Tibial nerve (tissue), 4 donors: Measurements from ENCODE around the gene ADGRL4. TPM values are rescaled to one million over a fixed set of nuclear protein-coding genes. Genes with fewer than 3 reads are reported as not detected.
"Not testable (repeated sequence)": the region's sequence is repeated elsewhere in the genome, so short reads cannot be mapped to it uniquely, and the experiment has no call there.

Experiments used
- DNase-seq, 2 donors: peaks; one replicate each; pipeline ENCODE4 v3.0.0-alpha.2; 2019; ENCODE audit warnings: low spot score in 2 of 2
- H3K27ac ChIP-seq, 4 donors: fragments of 200-600 bp; sonication (generic) in 3 of 4; one replicate each; pipeline ENCODE4 v1.5.1; 2017 to 2019; ENCODE audit warnings: mild to moderate bottlenecking in 1 of 4
- H3K27me3 ChIP-seq, 2 donors: fragments of 200-600 bp; sonication (generic) in 1 of 2; one replicate each; pipeline versions ENCODE4 v1.5.1 to v1.6.0; 2017 to 2019
- H3K36me3 ChIP-seq, 3 donors: fragments of 200-600 bp; sonication (generic); one replicate each; pipeline ENCODE4 v1.5.1; 2018 to 2019
- H3K4me1 ChIP-seq, 4 donors: fragments of 200-600 bp; sonication (generic) in 3 of 4; one replicate each; pipeline ENCODE4 v1.5.1; 2017 to 2019
- H3K4me3 ChIP-seq, 4 donors: fragments of 200-600 bp; sonication (generic) in 3 of 4; one replicate each; pipeline ENCODE4 v1.5.1; 2017 to 2019; ENCODE audit warnings: mild to moderate bottlenecking in 1 of 4, moderate library complexity in 1 of 4
- H3K9me3 ChIP-seq, 4 donors: fragments of 200-600 bp; sonication (generic) in 3 of 4; one replicate each; pipeline ENCODE4 v1.5.1; 2017 to 2019
- EP300 ChIP-seq, 2 donors: sonication (generic); formaldehyde crosslinking; IDR thresholded peaks; one replicate each; pipeline ENCODE4 v1.6.1; 2017; ENCODE audit warnings: antibody characterized with exemption in 2 of 2, mild to moderate bottlenecking in 1 of 2
- POLR2A ChIP-seq, 2 donors: fragments of 450-650 bp; IDR thresholded peaks; one replicate each; pipeline ENCODE4 v1.6.1; 2017; ENCODE audit warnings: antibody characterized with exemption in 2 of 2, mild to moderate bottlenecking in 2 of 2, moderate library complexity in 2 of 2
- WGBS, 2 donors: methylation state at CpG; one replicate each; pipeline ENCODE4 v1.1.5; 2018; 5-methylcytosine and 5-hydroxymethylcytosine counted together
- total RNA-seq, 4 donors: library from RNA; depleted of rRNA; stranded (reverse); fragments of >200 nt; gene quantifications; one replicate each; pipeline ENCODE4 v1.1.0, GENCODE V29; 2016
- TF ChIP-seq, protein P1 (sequence below), 5 experiments: fragments of 200-600 bp in 3 of 5; fragments of 450-650 bp in 2 of 5; sonication (generic) in 3 of 5; IDR thresholded peaks; one replicate each; pipeline ENCODE4 v1.5.1; 2016 to 2019; ENCODE audit warnings: antibody characterized with exemption in 5 of 5, mild to moderate bottlenecking in 3 of 5, moderate library complexity in 2 of 5

The ADGRL4 gene
- total RNA-seq, 4 donors from 2014 or later: 17.0 to 54.0 (median 33.5) TPM

DNA sequence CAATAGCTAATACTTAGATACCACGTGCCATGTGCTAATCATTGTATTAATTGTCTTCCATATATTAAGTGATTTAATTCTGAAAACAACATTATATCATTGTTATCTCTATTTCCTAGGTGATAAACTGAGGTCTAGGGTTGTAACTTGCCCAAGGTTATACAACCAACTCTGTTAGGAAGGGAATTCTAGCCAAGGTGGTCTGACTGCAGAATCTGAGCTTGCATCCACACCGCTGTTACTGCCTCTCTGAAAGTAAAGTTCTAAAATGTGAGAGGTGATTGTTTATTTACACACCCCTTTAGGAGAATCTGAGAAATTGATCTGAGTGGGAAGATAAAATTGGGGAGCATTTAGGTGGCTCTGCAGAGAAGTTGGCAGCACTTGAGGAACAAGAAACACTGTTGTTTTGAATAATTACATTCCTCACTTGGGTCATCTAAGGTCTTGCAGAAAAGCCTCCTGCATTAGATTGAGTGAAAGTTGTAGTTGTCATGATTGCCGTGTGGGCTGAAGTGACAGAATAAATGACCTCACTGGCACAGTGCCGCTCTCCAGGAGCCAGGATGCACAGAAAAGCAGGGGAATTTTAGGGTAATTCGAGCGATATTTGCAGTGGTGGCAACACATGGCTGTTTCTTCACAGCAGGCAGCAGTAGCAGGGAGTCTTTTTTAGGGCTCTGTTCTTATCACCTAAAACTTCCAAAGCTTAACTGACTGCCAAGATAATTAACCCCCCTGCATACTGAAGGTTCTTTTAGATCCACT, 121.7 kb downstream of the ADGRL4 start:
- no peak overlapping the region for H3K27ac ChIP-seq
- 30 to 47% methylated on average over 6 of the region's 6 CpGs for WGBS, 2 donors
- TF ChIP-seq POLR2A (IDR thresholded peaks at IDR 0.05) (no peak), EP300 (IDR thresholded peaks at IDR 0.05) (no peak)
- TF ChIP-seq, protein P1, sequence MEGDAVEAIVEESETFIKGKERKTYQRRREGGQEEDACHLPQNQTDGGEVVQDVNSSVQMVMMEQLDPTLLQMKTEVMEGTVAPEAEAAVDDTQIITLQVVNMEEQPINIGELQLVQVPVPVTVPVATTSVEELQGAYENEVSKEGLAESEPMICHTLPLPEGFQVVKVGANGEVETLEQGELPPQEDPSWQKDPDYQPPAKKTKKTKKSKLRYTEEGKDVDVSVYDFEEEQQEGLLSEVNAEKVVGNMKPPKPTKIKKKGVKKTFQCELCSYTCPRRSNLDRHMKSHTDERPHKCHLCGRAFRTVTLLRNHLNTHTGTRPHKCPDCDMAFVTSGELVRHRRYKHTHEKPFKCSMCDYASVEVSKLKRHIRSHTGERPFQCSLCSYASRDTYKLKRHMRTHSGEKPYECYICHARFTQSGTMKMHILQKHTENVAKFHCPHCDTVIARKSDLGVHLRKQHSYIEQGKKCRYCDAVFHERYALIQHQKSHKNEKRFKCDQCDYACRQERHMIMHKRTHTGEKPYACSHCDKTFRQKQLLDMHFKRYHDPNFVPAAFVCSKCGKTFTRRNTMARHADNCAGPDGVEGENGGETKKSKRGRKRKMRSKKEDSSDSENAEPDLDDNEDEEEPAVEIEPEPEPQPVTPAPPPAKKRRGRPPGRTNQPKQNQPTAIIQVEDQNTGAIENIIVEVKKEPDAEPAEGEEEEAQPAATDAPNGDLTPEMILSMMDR (IDR thresholded peaks at IDR 0.05): no peak
- DNase-seq: no peak
- H3K4me1 ChIP-seq: peaks cover 0 to 8% (median 0%) of the 10 kb centered on the region in 4 donors
- H3K9me3 ChIP-seq: no peaks in the 10 kb centered on the region
- no peaks in the 10 kb centered on the region for H3K27me3 ChIP-seq
- no peaks in the 10 kb centered on the region for H3K36me3 ChIP-seq
- no peak overlapping the region for H3K4me3 ChIP-seq

DNA sequence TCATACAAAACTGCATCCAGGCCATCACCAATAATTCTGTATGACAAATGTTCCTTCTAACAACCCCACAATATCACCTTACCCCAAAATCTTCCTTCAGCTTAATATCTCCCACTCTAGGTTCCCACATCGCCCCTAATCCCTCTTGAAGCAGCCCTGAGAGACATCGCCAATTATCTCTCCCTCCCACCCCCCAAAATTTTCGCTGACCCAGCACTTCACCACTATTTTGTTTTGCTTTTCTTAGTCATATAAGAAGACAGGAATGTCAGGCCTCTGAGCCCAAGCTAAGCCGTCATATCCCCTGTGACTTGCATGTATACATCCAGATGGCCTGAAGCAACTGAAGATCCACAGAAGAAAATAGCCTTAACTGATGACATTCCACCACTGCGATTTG, 126.3 kb downstream of the ADGRL4 start:
- H3K27me3 ChIP-seq: no peaks in the 10 kb centered on the region
- no peak overlapping the region for H3K27ac ChIP-seq
- H3K4me3 ChIP-seq: no peak overlapping the region
- H3K36me3 ChIP-seq: no peaks in the 10 kb centered on the region
- 75 to 78% methylated on average over 5 of the region's 5 CpGs for WGBS, 2 donors
- no peaks in the 10 kb centered on the region for H3K9me3 ChIP-seq
- TF ChIP-seq, protein P1 (IDR thresholded peaks at IDR 0.05): no peak
- TF ChIP-seq POLR2A (IDR thresholded peaks at IDR 0.05) (no peak), EP300 (IDR thresholded peaks at IDR 0.05) (no peak)
- DNase-seq: no peak
- peaks cover 0 to 8% (median 0%) of the 10 kb centered on the region in 4 donors for H3K4me1 ChIP-seq

DNA sequence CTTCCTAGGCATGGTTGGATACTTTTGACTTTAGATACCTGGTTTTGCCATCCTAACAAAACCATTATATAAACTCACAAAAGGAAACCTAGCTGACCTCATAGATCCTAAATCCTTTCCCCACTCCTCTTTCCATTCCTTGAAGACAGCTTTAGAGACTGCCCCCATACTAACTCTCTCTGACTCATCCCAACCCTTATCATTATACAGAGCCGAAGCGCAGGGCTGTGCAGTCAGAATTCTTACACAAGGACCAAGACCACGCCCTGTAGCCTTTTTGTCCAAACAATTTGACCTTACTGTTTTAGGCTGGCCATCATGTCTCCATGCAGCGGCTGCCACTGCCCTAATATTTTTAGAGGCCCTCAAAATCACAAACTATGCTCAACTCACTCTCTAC, 130.5 kb downstream of the ADGRL4 start:
- H3K4me1 ChIP-seq, H3K27ac ChIP-seq, DNase-seq, H3K9me3 ChIP-seq, H3K36me3 ChIP-seq, H3K4me3 ChIP-seq, H3K27me3 ChIP-seq: not testable (repeated sequence)
- 95% methylated on average over 4 of the region's 4 CpGs for WGBS, 2 donors

DNA sequence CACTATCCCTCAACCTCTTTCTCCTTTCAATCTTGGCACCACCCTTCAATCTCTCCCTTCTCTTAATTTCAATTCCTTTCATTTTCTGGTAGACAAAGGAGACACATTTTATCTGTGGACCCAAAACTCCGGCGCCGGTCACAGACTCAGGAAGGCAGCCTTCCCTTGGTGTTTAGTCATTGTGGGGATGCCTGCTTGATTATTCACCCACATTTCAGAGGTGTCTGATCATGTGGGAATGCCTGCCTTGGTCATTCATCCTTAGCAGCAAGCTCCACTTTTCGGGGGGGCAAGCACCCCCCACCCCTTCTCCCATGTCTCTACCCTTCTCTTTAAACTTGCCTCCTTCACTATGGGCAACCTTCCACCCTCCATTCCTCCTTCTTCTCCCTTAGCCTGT, 133.7 kb downstream of the ADGRL4 start:
- H3K27me3 ChIP-seq, DNase-seq, H3K27ac ChIP-seq, H3K4me3 ChIP-seq, H3K4me1 ChIP-seq, H3K36me3 ChIP-seq, H3K9me3 ChIP-seq: not testable (repeated sequence)
- 71 to 91% methylated on average over 4 of the region's 4 CpGs for WGBS, 2 donors

DNA sequence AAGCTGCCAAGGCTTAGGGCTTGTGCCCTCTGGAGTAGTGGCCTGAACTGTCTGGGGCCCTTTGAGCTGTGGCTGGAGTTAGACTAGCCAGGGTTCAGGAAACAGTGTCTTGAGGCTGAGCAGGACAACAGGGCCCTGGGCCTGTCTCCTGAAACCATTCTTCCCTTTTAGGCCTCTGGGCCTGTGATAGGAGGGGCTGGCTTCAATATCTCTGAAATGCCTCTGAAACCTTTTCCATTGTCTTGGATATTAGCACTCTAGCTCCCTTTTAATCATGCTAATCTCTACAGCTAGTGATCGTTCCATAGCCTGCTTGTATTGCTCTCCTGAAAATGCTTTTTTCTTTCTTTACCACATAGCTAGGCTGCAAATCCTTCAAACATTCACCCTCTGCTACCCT, 135.3 kb downstream of the ADGRL4 start:
- H3K27me3 ChIP-seq: no peaks in the 10 kb centered on the region

DNA sequence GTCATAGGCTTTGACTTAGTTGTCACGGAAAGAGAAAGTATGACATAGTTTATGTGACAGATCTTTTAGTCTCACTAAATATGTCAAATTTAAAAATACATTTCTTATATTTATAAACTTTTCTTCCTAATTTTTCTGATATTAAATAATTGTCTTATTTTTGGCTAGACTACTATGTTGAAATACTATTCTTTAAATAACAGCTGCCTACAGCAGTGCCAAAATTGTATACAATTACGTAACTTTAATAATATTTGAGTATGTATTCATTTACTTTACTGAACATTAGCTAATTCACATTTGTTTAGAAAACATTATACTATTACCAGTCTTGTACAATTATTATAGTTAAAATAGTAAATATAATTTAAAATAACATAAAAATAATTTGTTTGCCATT, 137.4 kb downstream of the ADGRL4 start:
- WGBS, 2 donors: 78 to 80% methylated on average over 2 of the region's 2 CpGs
- DNase-seq: no peak
- Histone ChIP-seq H3K9me3 (peaks cover 0 to 5% (median 0%) of the 10 kb centered on the region in 4 donors), H3K36me3 (no peaks in the 10 kb centered on the region), H3K4me1 (no peaks in the 10 kb centered on the region), H3K4me3 (no peak overlapping the region), H3K27ac (no peak overlapping the region), H3K27me3 (no peaks in the 10 kb centered on the region)
- TF ChIP-seq, protein P1 (IDR thresholded peaks at IDR 0.05): no peak
- TF ChIP-seq EP300 (IDR thresholded peaks at IDR 0.05): no peak
- TF ChIP-seq POLR2A (IDR thresholded peaks at IDR 0.05): no peak

More for the DNA sequence above, 135.3 kb downstream of the ADGRL4 start:
- 88 to 93% methylated on average over 1 of the region's 1 CpG for WGBS, 2 donors
- no peak overlapping the region for H3K27ac ChIP-seq
- H3K36me3 ChIP-seq: no peaks in the 10 kb centered on the region
- H3K9me3 ChIP-seq: peaks cover 0 to 5% (median 0%) of the 10 kb centered on the region in 4 donors
- no peak for TF ChIP-seq POLR2A (IDR thresholded peaks at IDR 0.05)
- TF ChIP-seq, protein P1 (IDR thresholded peaks at IDR 0.05): no peak
- no peak for DNase-seq
- no peaks in the 10 kb centered on the region for H3K4me1 ChIP-seq
- H3K4me3 ChIP-seq: no peak overlapping the region
